Activated CD8-positive, alpha-beta memory T cell treated with anti-CD3 and anti-CD28 coated beads for 1 hour (primary cell): ENCODE measurements around the gene CAMKMT.

ENCODE experiments used
- DNase-seq, 2 donors: peaks; one replicate each; pipeline ENCODE4 v3.0.0-alpha.2; 2020; ENCODE audit warnings: low read depth in 1 of 2; ENCODE audit errors: extremely low read depth in 1 of 2

The CAMKMT gene

DNA sequence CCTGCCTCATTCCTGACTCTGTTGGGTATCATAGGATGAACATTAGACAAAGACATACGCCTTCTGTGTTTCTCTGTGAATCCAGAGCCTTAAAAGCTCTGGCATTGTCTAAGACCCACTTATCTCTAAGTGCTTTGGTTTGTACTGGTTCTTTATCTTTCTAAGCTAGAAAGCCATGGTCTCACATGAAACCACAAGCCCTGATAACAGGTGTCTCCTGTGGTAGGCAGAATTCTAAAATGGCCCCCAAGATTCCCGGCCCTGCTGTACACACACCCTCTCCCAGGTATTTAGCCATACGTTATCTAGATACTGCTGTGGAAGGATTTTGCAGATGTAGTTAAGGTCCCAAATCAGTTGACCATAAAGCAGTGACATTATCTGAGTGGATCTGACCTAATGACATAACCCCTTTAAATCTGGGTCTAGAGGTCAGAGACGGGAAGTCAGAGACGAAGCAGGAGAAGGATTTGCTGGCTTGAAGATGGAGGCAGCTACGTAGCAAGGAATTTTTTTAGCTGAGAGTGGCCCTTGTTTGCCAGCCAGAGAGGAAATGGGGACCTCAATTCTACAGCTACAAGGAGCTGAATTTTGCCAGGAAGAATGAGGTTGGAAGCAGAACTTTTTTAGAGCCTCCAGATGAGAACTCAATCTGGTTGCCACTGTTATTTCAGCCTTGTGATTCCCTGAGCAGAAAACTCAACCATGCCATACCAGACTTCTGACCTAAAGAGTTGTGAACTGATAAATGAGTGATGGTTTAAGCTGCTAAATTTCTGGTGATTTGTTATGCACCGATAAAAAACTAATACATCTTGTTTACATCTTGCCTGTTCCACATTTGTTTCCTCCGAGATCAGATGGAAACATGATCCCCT, 186.7 kb downstream of the CAMKMT start:
- DNase-seq, result no peak

DNA sequence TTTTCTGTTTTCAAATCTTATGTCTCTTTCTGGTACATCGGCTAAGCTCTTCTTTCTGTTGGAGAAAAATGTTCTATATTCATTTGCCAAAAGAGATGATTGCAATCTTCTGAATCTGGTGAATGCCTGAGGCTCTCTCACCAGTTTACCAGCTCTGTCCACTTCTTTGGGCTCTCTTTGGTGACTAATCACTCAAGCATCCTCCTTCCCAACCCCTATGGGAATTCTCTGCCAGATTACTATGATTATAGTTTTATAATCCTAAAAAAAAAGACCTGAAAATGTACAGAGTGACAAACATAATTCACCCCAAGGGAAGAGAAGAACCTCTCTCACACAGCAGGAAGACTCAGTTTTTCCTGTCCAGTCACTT, 187.3 kb downstream of the CAMKMT start:
- DNase-seq, result no peak

DNA sequence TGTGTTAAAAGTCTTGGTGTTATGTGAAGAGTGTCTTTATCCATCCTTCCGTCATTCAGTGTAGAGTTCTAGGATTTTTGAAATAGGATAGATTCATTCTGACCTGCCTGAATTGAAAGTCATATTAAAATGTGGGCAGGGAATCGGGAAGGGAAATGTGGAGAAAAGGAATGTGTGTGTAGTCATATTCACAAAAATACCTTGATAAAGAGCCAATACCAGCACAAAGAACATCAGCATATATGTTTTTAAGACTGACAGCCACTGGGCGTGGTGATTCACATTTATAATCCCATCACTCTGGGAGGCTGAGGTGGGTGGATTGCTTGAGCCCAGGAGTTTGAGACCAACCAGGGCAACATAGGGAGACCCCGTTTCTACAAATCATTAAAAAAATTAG, 188.1 kb downstream of the CAMKMT start:
- DNase-seq, result no peak

DNA sequence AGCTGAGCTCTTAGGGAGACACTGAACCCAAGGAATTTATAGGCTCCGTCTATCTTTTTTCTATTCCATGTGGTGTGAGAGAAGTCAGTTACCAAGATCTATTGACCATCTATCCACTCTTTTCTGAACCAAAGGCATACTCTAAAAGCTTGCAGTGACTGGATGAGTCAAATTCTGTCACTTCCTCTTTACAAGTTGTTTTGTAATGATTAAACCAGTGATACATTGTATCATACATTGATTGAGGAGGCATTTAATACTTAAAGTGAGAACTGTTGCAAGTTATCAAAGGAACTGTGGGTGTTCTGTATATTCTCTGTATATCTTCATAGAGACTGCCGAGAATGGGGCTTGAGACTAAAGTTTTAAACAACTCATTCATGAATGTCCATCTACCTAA, 188.8 kb downstream of the CAMKMT start:
- DNase-seq, result no peak

DNA sequence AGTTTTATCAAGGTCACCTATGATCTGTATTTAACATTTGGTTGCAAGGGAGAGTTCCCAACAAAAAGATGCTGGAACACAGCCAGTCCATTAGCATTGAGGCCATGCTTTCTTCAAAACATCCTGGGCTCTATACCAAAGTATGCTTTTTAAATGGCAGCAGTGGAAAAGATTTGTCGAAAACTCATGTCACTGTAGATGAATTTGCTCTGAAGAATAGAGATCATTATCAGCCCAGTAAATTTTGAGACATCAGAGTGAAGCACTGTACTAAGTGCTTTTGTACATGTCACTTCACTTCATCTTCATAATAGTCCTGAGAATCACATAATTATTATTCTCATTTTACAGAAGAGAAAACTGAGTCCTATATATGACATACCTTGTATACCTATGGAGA, 189.8 kb downstream of the CAMKMT start:
- no peak for DNase-seq

DNA sequence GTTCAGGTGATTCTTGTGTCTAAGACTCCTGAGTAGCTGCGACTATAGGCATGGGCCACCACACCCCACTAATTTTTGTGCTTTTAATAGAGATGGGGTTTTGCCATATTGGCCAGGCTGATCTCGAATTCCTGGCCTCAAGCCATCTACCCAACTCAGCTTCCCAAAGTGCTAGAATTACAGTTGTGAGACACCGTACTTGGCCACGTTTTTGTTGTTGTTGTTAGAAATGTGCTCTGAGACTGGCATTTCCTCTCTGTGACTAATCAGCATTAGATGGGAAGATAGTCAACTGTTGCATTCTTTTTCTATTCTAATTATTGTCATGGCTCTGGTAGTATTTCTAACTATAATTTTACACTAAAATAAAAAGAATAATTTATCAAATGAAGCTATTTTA, 191.7 kb downstream of the CAMKMT start:
- DNase-seq, result no peak

DNA sequence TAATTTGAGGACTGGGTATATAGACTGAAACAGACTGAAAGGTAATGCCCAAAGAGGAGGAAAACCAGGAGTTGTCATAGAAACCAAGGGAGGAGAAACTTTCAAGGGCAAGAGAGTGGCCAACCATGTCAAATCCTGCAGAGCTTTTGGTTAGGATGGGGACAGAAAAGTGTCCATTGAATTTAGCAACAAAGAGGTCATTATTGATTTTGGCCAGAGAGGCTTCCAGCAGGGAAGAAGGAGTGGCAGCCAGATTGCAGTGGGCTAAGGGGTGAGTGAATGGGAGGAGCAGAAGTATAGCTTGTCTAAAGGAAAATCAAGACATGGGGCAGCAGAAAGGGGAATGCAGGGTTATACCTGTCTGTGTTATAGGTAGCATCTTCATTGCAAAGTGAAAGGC, 194.0 kb downstream of the CAMKMT start:
- DNase-seq, result no peak

DNA sequence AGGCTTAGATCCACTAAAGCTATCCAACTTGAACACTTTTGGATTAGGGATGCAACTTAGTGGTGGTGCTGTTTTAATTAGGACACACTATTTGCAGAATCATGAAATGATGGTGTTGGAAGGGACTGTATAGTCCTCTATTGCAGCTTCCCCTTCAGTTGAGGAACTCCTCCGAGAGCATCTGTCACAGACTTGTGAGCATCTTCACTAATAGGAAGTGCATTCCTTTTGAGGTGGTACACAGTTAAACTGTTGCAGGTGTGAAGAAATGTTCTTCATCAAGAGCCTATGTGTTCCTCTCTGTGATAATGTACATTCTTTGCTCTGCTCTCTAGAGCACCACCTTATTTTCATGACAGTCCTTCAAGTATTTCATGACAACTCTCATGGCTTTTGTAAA, 197.4 kb downstream of the CAMKMT start:
- no peak for DNase-seq

DNA sequence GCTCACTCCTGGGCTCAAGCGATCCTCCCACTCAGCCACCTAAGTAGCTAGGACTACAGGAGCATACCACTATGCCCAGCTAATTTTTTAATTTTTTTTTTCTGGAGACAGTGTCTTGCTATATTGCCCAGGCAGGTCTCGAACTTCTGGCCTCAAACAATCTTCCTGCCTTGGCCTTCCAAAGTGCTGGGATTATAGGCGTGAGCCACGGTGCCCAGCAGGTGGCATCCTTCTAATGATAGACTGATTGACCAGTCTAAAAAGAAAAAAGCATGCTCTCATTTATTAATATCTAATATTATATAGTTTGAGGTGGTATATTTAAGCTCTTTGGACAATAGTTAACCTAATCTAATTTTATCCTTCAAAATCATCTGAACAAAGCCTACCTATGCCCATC, 198.6 kb downstream of the CAMKMT start:
- DNase-seq, result no peak

DNA sequence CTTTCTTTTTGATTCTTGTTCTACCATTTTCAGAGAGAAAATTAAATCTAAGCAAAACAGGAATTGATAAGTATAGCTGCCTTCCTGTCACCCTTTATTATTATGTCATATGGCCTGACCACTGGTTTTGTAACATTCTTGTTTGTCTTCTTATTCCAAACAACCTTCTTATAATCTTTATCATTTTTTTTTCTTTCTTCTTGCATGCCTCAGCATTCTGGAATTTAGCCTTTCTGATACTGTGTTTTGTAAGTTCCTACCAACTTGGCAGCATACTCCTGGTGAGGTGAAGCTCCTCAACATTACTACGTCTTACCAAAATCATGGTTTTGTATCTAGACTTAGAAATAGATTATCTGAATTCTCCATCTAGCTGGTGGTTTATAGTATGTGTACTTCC, 199.2 kb downstream of the CAMKMT start:
- DNase-seq, result no peak

DNA sequence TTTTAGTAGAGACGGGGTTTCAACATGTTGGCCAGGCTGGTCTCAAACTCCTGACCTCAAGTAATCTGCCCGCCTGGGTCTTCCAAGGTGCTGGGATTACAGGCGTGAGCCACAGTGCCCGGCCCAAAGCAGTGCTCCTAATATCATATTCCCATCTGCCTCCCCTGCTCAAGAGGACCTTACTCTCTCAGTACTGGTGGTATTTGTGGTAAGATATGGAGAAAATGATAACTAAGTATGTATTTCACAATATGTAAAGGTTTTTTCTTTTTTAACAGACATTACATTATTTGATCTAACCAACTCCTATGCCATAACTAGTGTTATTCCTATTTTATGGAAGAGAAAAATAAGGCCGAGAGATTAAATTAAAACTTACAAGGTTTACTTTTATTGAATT, 201.0 kb downstream of the CAMKMT start:
- no peak for DNase-seq

DNA sequence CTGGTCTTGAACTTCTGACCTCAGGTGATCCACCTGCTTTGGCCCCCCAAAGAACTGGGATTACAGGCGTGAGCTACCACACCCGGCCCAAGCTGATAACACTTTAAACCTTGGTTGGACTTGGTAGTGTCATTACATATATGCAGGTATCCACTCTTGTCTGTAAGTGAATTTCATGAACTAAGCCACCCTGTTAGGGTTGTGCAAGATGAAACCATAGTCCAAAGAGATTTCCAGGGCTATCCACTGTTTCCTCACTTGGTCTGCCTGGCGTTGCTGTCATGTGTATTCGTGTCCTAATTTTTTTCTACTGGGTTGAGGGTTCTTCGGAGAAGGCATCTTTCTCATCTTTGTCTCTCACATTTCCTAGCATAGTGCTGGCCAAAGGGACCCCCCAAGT, 203.0 kb downstream of the CAMKMT start:
- no peak for DNase-seq

DNA sequence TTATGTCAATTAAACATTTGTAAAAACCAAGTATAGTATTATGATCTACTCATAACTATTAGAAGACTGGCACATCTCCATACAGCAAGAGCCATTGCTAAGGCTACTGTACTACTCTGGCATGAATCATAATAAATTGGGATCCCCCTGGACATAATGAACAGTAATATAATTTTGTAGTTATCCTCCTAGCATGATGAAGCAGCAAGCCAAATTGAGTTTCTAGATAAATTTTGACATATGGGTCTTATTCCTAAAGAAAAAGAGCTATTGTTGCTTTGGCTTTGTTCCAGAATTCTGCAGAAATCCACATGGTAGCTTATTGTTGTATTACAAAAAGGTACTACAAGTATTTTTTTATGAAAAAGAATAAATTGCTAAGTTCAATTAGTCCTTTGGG, 204.3 kb downstream of the CAMKMT start:
- no peak for DNase-seq

DNA sequence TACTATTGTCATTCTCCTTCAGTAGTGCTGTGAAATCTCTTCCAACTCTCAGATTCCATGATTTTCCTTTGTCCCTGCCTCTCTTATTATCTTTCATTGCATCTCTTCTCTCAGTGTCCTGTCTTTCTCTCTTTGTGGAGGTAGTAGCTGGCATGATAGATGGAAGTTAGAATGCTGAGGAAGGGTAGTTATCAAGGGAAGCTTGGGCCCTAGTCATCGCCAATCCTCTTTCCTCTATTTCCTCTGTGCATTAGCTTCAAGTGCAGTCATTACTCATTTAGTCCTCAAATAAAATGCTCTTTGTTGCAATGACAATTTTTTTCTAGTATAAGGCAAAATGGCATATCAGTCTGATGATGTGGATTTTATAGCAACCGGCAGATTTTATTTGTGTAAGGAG, 207.7 kb downstream of the CAMKMT start:
- no peak for DNase-seq

DNA sequence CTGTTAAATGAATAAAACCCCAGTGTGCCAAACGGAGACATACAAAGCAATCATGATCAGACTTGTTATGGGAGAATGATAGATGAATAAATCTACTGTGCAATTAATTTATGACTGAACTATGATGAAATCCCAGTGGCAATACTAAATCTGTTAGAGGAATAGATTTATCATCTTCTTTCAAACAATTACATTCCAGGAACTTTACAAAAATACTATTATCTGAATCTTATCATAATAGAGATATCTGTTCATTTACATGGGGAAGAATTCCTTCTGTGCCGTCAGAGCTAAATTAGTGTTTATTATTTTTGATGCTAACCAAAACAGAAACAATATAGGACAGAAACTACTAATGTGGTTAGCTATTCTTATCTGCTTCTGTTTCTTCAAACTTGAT, 208.5 kb downstream of the CAMKMT start:
- no peak for DNase-seq

DNA sequence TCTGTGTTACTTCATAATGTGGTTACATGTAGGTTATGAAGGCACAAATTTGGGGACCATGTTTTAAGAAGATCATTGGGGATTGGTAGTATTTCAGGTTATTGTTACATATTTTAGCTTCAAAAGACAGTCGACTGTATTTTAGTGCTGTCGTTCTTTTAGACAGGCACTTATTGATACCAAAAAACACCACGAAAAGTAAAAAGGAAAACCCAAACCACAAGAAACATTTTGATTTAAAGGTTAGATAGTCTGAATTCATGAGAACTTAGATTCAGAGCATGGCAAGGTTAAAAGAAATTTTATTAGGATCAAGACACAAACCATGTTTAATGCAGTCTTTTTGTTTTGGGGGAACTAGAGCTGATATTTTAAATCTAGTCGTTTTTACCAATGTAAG, 209.0 kb downstream of the CAMKMT start:
- no peak for DNase-seq

DNA sequence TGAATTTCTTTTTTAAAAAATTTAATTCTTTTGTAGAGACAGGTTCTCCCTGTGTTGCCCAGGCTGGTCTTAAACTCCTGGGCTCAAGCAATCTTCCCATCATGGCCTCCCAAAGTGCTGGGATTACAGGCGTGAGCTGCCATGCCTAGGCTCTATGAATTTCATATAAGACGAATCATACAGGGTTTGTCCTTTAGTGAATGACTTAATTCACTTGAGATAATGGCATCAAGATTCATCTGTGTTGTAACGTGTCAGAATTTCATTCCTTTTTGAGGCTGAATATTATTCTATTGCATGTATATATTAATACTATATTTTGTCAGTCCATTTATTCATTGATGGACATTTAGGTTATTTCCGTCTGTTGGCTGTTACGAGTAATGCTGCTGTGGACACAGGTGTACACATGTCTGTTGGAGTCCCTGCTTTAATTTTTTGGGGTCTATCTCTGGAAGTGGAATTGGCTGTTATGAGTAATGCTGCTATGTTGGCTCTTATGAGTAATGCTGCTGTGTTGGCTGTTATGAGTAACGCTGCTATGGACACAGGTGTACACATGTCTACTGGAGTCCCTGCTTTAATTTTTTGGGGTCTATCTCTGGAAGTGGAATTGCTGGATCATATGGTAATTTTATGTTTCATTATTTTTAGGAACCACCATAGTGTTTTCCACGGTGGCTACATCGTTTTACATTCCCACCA, 210.6 kb downstream of the CAMKMT start:
- no peak for DNase-seq

DNA sequence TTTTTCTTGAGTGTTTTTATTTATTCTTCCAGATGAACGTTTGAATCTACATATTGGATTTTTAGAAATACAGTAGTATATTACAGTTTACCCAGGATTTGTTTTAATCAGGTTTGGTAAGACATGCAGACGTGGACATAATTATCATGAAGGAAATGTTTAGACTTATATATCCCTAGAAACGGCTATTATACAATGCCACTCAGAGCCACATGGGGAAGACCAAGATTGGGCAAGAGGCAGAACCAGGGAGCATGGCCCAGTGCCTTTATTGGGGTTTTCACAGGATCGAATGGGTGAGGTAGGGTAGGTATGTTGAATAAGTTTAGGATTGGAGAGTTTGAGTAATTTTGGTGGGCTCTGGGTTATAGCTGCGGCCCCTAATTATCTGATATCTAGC, 212.2 kb downstream of the CAMKMT start:
- DNase-seq, result no peak

DNA sequence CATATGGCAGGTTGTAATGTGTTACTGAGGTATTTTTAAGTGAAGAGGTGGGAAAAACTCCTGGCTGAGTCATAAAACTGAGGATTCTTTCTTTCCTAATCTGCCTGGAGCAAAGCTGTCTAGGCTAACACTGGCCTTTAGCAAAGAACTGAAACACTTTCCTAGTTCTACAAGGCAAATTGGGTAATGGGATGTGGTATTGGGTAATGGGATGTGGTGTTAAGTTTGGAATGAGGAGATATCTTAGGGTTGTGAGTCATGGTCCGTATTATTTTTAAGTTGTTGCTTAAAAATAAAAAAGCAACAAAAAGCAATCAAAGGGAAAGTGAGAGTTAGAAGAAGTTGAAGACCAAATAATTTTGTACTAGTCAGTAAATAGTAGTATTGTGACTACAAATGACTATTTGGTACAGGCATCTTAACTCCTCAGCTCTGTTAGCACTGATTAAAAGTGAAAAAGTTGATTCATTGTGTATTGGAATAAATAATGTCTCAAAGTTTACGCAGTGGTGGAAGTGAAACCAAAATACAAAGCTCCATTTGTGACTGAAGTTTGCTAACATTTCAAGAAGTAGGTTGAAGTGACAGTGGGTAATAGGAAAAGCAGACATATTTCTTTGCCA, 216.8 kb downstream of the CAMKMT start:
- no peak for DNase-seq

DNA sequence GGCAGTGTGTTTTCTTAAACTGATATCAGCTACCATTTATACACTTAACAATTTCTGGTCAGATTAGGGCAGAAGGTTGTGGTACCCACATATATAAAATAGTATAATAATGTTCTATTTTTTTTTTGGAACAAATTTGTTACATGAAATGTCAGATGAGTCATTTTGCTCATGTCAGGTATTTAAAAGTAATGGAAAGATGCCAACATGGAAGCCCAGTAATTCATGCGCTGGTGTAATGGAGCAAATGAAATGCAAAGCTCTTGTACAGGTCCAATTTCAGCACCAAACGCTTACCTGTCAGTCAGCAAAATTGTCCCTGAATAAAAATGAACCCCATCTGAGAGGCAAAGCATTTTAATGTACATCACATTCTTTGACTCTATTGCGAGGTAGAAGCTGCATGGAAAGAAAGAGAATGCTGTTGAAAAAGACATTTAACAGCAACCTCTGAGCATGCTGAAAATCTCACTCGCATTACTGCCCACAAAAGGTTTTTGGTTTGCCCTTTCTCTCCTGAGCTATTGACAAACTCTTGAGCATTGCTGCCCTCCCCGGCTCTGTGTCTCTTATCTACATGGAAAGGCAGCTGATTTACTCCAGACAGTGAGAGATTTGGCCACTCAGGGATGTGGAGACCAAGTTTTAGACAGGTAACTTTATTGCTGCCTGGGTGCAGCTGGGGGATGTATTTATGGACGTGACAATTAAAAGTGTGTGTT, 217.5 kb downstream of the CAMKMT start:
- DNase-seq, result no peak

DNA sequence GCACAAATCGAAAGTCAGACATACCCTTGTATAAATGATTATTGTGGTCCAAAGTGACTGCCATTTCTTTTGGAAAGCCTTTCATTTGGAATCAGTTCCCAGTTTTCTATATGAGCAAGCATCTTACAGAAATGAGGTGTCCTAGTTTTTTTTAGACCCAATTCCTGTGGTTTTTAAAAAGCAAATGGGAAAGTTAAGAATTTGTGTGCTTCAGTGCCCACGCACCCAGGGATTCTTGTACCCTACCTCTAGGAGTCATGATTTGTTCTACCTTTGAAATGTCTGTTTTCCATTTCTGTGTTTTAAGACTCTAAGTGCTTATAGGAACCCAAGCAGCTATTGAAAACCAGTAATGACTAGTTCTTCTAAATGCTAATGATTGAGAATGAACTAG, 218.1 kb downstream of the CAMKMT start:
- no peak for DNase-seq
